GM10847 (cell line): ENCODE data around the gene TOX2.

ENCODE experiments used
- POLR2A ChIP-seq: IDR thresholded peaks from 2 replicates; pipeline ENCODE4 v1.6.1; 2011; ENCODE audit not compliant: insufficient read length; ENCODE audit errors: extremely low read depth

TOX2 gene

DNA sequence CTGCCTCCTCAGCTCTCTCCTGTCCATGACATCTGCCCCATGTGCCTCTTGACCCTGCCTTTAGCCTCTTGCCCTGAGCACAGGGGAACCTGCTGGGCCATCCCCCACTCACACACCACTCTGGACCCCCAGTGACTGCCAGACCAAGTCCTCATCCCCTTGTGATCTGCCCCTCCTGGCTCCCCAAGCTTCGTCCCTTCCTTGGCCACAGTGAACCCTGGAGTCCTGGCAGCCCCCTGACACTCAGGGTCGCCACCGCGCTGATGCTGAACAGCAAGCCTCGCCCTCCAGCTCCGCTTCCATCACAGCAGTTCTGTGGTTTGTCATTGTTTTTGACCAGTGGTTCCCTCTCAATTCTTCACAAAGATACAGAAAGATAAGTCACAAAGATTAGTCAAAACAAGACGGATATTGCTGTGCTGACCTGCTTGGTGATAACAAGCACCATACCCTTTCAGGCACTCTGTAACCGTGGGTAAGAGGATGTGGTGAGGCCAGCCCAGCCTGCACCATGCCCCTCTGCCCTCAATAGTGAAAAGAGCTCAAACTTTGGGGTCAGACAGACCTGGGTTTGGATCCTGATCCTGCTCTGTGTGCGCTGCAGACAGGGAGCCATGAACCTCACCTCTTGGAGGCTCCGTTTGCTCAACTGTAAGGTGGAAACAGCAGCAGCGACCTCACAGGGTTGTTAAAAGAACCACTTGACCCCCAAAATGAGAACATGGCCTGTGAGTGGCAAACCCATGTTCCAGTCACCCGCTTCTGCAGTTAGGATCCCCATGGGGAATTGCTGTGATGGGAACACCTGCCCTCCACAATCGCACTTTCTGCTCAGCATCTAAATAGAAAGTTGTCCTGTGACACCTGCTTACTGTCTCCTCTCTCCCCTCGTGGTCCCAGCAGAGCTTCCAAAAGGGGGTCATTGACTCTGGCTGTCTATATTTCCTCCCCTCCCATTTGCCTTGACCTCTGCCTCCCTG is 114.5 kb downstream of the TOX2 start:
- TF ChIP-seq POLR2A, result no peak

GRCh38 chr20:44029848-44030230 is 115.2 kb downstream of the TOX2 start:
- no peak for TF ChIP-seq POLR2A

DNA sequence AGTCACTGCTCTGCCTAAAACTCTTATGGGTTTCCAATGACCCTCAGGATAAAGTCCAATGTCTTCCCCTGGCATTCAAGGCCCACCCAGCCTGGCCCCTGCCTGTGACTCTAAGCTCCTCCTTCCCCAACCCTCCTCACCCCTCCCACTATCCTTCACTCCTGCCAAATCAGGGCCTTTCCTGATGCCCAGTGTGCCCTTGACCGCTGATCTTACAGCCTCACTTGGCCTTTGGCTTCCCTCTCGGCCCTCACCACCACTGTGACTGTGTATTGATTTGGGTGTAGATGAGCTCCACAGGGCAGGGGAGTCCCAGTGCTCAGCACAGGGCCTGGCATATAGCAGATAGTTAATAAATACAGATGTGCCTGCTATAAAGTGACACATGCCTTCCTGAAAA is 115.7 kb downstream of the TOX2 start:
- no peak for TF ChIP-seq POLR2A

GRCh38 chr20:44031001-44031574 is 116.4 kb downstream of the TOX2 start:
- no peak for TF ChIP-seq POLR2A

- TF ChIP-seq POLR2A, result no peak
Measured at GRCh38 chr20:44031781-44032582, 117.3 kb downstream of the TOX2 start.

DNA sequence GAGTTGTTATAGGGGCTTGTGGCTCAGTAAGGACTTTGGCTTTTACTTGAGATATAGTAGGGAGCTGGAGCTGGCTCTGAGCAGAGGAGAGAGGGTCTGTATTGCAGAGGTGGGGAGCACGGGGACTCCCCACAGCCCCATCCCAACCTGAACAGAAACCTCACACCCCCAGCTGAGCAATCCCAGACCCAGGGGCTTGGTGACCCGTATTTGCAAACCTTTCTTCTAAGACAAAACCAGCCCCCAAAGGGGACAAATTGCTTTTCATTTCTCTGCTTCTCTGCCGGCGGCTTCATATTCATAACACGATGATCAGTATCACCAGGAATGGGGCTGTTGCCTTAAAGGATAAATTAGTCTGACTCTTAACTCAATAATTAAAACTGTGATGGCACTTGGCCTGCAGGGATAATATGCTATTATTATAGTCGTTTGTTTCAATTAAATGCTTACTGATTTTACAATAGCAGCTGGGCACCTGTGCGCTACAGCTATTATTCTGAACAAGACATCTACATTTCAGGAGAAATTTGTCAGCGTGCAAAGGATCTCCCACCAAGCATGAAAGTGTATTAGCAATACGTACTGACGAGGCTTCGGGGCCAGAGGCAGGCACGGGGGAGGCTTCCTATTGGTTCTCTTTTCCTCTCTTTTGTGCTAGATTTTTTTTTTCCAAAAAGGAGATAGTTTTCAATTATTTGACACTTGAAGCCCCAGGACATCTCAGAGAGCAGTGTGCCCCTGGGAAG is 118.1 kb downstream of the TOX2 start:
- TF ChIP-seq POLR2A, result no peak

DNA sequence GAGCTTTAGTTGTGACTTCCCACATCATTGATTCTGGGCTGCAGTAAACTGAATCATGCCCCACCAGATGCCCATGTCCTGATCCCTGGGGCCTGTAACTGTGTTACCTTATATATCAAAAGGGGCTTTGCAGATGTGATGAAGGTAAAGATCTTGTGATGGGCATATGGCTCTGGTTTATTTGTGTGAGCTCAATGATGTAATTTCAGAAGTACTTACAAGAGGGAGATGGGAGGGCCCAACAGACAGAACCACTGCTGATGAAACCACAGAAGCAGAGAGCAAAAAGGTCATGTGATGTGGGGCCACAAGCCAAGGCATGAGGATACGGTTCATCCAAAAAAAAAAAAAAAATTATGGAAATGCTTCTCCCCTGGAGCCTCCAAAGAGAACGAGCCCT is 118.7 kb downstream of the TOX2 start:
- no peak for TF ChIP-seq POLR2A

DNA sequence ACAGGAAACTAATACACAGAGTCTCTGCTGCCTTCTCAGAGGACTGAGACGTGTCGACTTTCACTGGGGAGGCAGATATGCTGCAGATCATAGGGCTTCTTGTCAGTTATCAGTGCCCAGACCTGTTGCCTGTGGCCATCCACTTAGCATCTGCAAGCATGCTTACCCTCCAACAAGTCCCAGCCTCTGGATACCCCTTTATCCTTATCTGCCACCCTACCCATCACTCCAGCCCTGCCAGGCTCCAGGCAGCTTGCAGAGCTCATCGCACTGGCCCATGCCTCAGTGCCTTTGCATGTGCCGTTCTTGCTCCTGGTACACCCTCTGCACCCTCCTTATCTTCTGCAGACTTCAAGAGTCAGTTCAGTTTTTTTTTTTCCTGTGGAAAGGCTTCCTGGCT is 119.2 kb downstream of the TOX2 start:
- TF ChIP-seq POLR2A, result no peak

DNA sequence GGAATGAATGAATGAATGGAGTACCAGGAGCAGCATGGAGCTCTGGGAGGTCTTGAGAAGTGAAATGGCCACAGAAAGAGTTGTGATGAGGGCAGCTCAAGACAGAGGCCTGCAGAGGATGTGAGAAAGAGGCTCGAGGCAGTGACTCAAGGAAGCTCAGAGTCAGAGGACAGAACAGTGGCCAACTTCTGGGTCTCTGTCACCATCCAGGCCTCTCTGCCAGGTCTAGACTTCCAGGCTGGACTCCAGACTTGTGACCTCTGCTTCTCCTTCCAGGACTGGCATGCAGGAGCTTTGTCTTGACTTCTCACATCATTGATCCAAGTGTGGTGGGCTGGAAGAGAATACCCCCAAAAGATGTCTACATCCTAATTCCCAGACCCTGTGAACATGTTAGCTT is 119.8 kb downstream of the TOX2 start:
- no peak for TF ChIP-seq POLR2A

DNA sequence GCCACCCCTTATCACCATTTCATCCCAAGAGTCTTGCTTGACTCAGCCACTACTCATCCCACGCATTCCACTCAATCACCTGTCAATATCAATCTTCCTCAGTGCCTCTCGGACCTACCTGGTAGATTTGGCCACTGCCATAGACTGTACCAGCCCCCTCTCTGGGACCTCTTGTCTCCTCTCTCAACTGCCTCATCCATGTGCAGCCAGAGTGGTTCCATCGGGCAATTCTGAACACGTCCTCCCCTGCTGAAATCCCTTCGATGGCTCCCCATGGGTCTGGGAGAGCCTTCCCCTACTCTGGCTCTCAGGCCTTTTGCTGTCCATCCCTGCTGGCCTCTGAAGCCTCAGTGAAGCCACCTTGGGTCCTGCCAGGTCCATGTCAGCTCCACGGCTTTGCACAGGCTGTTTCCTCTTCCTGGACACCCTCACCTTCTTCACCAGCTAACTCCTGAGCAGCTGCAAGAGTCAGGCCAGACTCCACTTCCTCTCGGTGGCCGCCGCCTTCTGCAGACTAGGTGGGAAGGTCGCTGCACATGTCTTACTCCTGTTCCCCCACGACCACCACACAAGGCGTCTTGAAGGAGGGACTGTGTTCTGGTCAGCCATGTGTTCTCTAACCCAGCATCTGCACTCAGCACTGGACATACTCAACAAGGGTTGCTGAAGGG is 120.4 kb downstream of the TOX2 start:
- no peak for TF ChIP-seq POLR2A

DNA sequence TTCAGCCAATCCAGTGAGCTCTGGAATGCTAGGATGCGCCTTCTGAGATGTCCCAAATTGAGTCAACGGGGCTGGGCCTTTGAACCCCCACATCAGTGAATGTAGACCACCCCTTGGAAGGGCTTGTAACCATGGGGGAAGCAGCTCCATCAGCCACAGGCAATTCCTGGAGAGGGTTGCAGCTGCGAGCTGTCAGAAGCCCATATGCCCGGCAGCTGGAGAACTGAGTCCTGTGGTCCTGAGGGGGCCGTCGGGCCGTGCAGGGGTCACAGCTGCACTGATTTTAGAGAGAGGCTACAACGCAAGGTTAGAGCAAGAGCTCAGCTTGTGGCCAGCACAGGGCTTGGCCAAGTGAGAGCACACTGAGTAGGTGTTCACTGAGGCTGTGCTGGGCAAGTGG is 121.3 kb downstream of the TOX2 start:
- TF ChIP-seq POLR2A, result no peak

DNA sequence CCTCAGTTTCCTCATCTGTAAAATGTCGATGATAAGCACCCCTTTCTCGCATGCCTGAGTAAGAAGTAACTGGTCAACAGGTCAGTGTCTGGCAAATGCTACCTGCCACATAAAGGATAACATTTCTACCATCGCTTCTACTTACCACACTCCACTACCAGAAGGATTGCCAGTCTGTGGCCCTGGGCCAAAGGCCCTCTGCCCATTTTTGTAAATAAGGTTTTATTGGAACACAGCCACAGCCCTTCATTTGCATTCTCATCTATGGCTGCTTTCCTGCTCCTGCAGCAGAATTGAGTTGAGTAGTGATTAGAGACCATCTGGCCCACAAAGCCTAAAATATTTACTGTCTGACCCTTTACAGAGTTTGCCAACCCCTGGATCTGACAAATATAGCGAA is 121.8 kb downstream of the TOX2 start:
- TF ChIP-seq POLR2A, result no peak

- TF ChIP-seq POLR2A, result no peak
Measured at GRCh38 chr20:44038681-44039123, 124.0 kb downstream of the TOX2 start.

GRCh38 chr20:44039147-44039546 is 124.5 kb downstream of the TOX2 start:
- TF ChIP-seq POLR2A, result no peak

GRCh38 chr20:44039741-44040140 is 125.1 kb downstream of the TOX2 start:
- no peak for TF ChIP-seq POLR2A
